K562 (cell line): Measurements from ENCODE around the gene ZFAND3. TPM values are rescaled to one million over a fixed set of nuclear protein-coding genes. Genes with fewer than 3 reads are reported as not detected.
A peak's percentile ranks its signal among the peaks of the same experiment; 100 is the strongest.

Source experiments
- ATF1 ChIP-seq, 2 experiments: fragments of 450-650 bp in 1 of 2; IDR thresholded peaks; 2 replicates each; pipeline ENCODE4 v1.6.1; 2016; ENCODE audit warnings: missing compliant biosample characterization in 1 of 2, missing genetic modification characterization in 1 of 2
- CBX8 ChIP-seq: fragments of 200-600 bp; sonication (generic); IDR thresholded peaks from 2 replicates; pipeline ENCODE4 v1.6.1; 2012; ENCODE audit warnings: borderline replicate concordance, mixed run types, low read depth, mild to moderate bottlenecking, moderate library complexity, mixed read lengths, low read length, control low read depth, inconsistent platforms; ENCODE audit not compliant: poor library complexity, severe bottlenecking; ENCODE audit errors: extremely low read depth
- CEBPZ ChIP-seq: fragments of 150-350 bp; IDR thresholded peaks from 2 replicates; pipeline ENCODE4 v1.6.1; 2014; ENCODE audit warnings: low read depth, mild to moderate bottlenecking, low read length, borderline replicate concordance
- CHD1 ChIP-seq: fragments of 200-600 bp; sonication (generic); IDR thresholded peaks from one replicate; pipeline ENCODE4 v1.6.1; 2012; ENCODE audit warnings: mild to moderate bottlenecking, moderate library complexity, low read length, inconsistent platforms
- DEAF1 ChIP-seq: fragments of 450-650 bp; formaldehyde crosslinking; IDR thresholded peaks from 2 replicates; pipeline ENCODE4 v1.4.0; 2020; ENCODE audit warnings: mild to moderate bottlenecking, moderate library complexity
- DIDO1 ChIP-seq: fragments of 450-650 bp; IDR thresholded peaks from 2 replicates; pipeline ENCODE4 v1.6.1; 2016; ENCODE audit warnings: low read depth, missing biosample characterization, missing genetic modification characterization
- E2F6 ChIP-seq, 2 experiments: IDR thresholded peaks; 2 replicates each; pipeline ENCODE4 v1.6.1; 2011; ENCODE audit warnings: borderline replicate concordance in 1 of 2, control low read depth in 1 of 2, low read depth in 1 of 2, low read length in 1 of 2, mild to moderate bottlenecking in 1 of 2, mixed read lengths in 1 of 2, moderate library complexity in 1 of 2; ENCODE audit not compliant: insufficient read depth in 1 of 2, insufficient read length in 1 of 2, poor library complexity in 1 of 2, severe bottlenecking in 1 of 2; ENCODE audit errors: extremely low read depth in 1 of 2
- HDAC8 ChIP-seq: fragments of 450-650 bp; IDR thresholded peaks from 2 replicates; pipeline ENCODE4 v1.6.1; 2016; ENCODE audit warnings: mild to moderate bottlenecking, missing genetic modification characterization, moderate library complexity, missing compliant biosample characterization
- MYNN ChIP-seq, 2 experiments: sonication (generic); formaldehyde crosslinking in 1 of 2; IDR thresholded peaks; 2 replicates each; pipeline versions ENCODE4 v1.5.0 to v1.6.1; 2016 to 2020; ENCODE audit warnings: antibody characterized with exemption in 1 of 2, missing genetic modification reagents in 1 of 2
- NR2C1 ChIP-seq, 2 experiments: fragments of 450-650 bp; IDR thresholded peaks; 2 replicates each; pipeline ENCODE4 v1.6.1; 2017; ENCODE audit warnings: mild to moderate bottlenecking in 2 of 2, antibody characterized with exemption in 1 of 2, inconsistent platforms in 1 of 2, missing compliant biosample characterization in 1 of 2, missing genetic modification characterization in 1 of 2
- PHTF2 ChIP-seq: fragments of 250-450 bp; sonication (Bioruptor Pico); IDR thresholded peaks from 2 replicates; pipeline ENCODE4 v1.5.0; 2021; ENCODE audit warnings: mild to moderate bottlenecking
- POLR2H ChIP-seq: IDR thresholded peaks from 2 replicates; pipeline ENCODE4 v1.6.1; 2016; ENCODE audit warnings: missing genetic modification characterization, low read depth, mild to moderate bottlenecking, control low read depth, missing compliant biosample characterization, moderate library complexity
- SP1 ChIP-seq: sonication (generic); formaldehyde crosslinking; IDR thresholded peaks from 2 replicates; pipeline ENCODE4 v1.8.1; 2022; ENCODE audit warnings: mild to moderate bottlenecking, missing genetic modification reagents
- USF2 ChIP-seq: sonication (generic); formaldehyde crosslinking; IDR thresholded peaks from 2 replicates; pipeline ENCODE4 v1.5.0; 2020; ENCODE audit warnings: missing genetic modification reagents
- YBX1 ChIP-seq: fragments of 450-650 bp; IDR thresholded peaks from 2 replicates; pipeline ENCODE4 v1.7.1; 2016; ENCODE audit warnings: mild to moderate bottlenecking
- ZNF133 ChIP-seq: fragments of 250-450 bp; sonication (Bioruptor Pico); IDR thresholded peaks from 2 replicates; pipeline ENCODE4 v1.4.0; 2020; ENCODE audit warnings: mild to moderate bottlenecking
- ZNF511 ChIP-seq: sonication (generic); formaldehyde crosslinking; IDR thresholded peaks from 2 replicates; pipeline ENCODE4 v1.8.0; 2022; ENCODE audit warnings: mild to moderate bottlenecking, missing genetic modification reagents
- ZNF699 ChIP-seq: fragments of 250-450 bp; sonication (Bioruptor Pico); IDR thresholded peaks from 2 replicates; pipeline ENCODE4 v1.8.0; 2021; ENCODE audit warnings: mild to moderate bottlenecking, moderate library complexity; ENCODE audit not compliant: insufficient replicate concordance
- polyA plus RNA-seq, 8 experiments: library from polyadenylated mRNA; depleted of rRNA in 4 of 8; stranded (reverse) in 5 of 8; unstranded in 3 of 8; fragments of >200 nt; fragmentation: Nextera tagmentation in 2 of 8; fragmentation: Illumina TruSeq in 1 of 8; extraction: Ambion mirVana in 2 of 8; extraction: Trizol in 1 of 8; gene quantifications; 2 replicates each; pipeline versions ENCODE4 v1.2.1 to v1.2.3, GENCODE V29; 2011 to 2014; ENCODE audit warnings: inconsistent platforms in 1 of 8, missing spikeins in 1 of 8
- total RNA-seq, 7 experiments: library from RNA; depleted of rRNA in 6 of 7; stranded (reverse); fragments of >200 nt in 6 of 7; fragmentation: Illumina TruSeq in 2 of 7; extraction: Trizol in 2 of 7; gene quantifications; 2 replicates each; pipeline versions ENCODE4 v1.2.1 to v1.2.3, GENCODE V29; 2011 to 2021; ENCODE audit warnings: low replicate concordance in 1 of 7

Gene ZFAND3
- total and polyA plus RNA-seq, 9 of the 15 experiments (the other 6 are each of a cell fraction or from before 2014, with no cell fraction given) = 0.81 to 26.6 (median 11.8) TPM

GRCh38 chr6:37819177-37819801 lies at the start of gene ZFAND3 (continued):
- TF ChIP-seq CEBPZ = 0 out of 2 replicates have a peak, but pooled peaks have one; percentile 23
- peak in 1 of 2 experiments; percentile 31 for TF ChIP-seq E2F6 (IDR thresholded peaks at IDR 0.05; ENCODE audit: borderline replicate concordance in 1 of 2, extremely low read depth in 1 of 2, insufficient read depth in 1 of 2, insufficient read length in 1 of 2, low read depth in 1 of 2, low read length in 1 of 2, poor library complexity in 1 of 2, severe bottlenecking in 1 of 2)
- TF ChIP-seq DEAF1 (CRISPR knock-in tag) = no peak
- no peak for TF ChIP-seq CHD1
- no peak for TF ChIP-seq ATF1 (CRISPR knock-in tag; IDR thresholded peaks at IDR 0.05)
- peak; percentile 92 for TF ChIP-seq ATF1 (tag; IDR thresholded peaks at IDR 0.05)
- no peak; the same call in 1 of the 2 replicates for TF ChIP-seq NR2C1 (IDR thresholded peaks at IDR 0.05)
- TF ChIP-seq NR2C1 (tag; IDR thresholded peaks at IDR 0.05) = no peak
- peak; percentile 89 for TF ChIP-seq SP1 (CRISPR knock-in tag)
- TF ChIP-seq PHTF2 = no peak
- TF ChIP-seq CBX8 = no peak
- TF ChIP-seq ZNF133 (CRISPR knock-in tag) = no peak
- peak; percentile 39; the same call in 1 of the 2 replicates for TF ChIP-seq USF2 (CRISPR knock-in tag)
- TF ChIP-seq ZNF511 (CRISPR knock-in tag) = peak; percentile 26; the same call in 1 of the 2 replicates
- TF ChIP-seq DIDO1 (tag) = no peak
- TF ChIP-seq YBX1 = no peak
- TF ChIP-seq ZNF699 (CRISPR knock-in tag) = no peak
- TF ChIP-seq HDAC8 (tag) = no peak
- no peak for TF ChIP-seq POLR2H
- no peak for TF ChIP-seq MYNN (IDR thresholded peaks at IDR 0.05)
- TF ChIP-seq MYNN (CRISPR knock-in tag; IDR thresholded peaks at IDR 0.05) = no peak
